SK-N-MC (cell line): ENCODE measurements around the gene RING1.

Source experiments
- DNase-seq: peaks from one replicate; pipeline ENCODE4 v3.0.0-alpha.2; 2011; ENCODE audit warnings: low read depth, low spot score
- H3K27ac ChIP-seq: fragments of 200-600 bp; sonication (generic); 2 replicates; pipeline ENCODE4 v1.5.1; 2016; ENCODE audit warnings: mixed run types
- H3K36me3 ChIP-seq: fragments of 200-600 bp; sonication (generic); 2 replicates; pipeline ENCODE4 v1.6.1; 2017; ENCODE audit warnings: antibody characterized with exemption, low read length, mixed read lengths; ENCODE audit not compliant: insufficient read depth
- H3K4me3 ChIP-seq: fragments of 200-600 bp; sonication (generic); 2 replicates; pipeline ENCODE4 v1.5.1; 2016
- H3K9ac ChIP-seq: fragments of 200-600 bp; sonication (generic); 2 replicates; pipeline ENCODE4 v1.8.0; 2017; ENCODE audit warnings: mixed run types, mixed read lengths; ENCODE audit not compliant: insufficient read length
- H3K9me3 ChIP-seq: fragments of 200-600 bp; sonication (generic); 2 replicates; pipeline ENCODE4 v1.6.1; 2017; ENCODE audit warnings: low read depth, mild to moderate bottlenecking, antibody characterized with exemption, low read length, moderate library complexity, mixed read lengths
- EZH2 ChIP-seq: fragments of 200-600 bp; sonication (generic); IDR thresholded peaks from one replicate; pipeline ENCODE4 v1.6.1; 2017; ENCODE audit warnings: antibody characterized with exemption
- FOXP2 ChIP-seq: optimal IDR thresholded peaks from 2 replicates; pipeline ENCODE3; 2011; ENCODE audit warnings: mild to moderate bottlenecking, moderate library complexity; ENCODE audit not compliant: insufficient read depth; ENCODE audit errors: extremely low read length, control extremely low read depth
- POLR2AphosphoS5 ChIP-seq: IDR thresholded peaks from 2 replicates; pipeline ENCODE4 v1.6.1; 2012; ENCODE audit warnings: mild to moderate bottlenecking, low read depth, low read length, borderline replicate concordance

RING1 gene

DNA sequence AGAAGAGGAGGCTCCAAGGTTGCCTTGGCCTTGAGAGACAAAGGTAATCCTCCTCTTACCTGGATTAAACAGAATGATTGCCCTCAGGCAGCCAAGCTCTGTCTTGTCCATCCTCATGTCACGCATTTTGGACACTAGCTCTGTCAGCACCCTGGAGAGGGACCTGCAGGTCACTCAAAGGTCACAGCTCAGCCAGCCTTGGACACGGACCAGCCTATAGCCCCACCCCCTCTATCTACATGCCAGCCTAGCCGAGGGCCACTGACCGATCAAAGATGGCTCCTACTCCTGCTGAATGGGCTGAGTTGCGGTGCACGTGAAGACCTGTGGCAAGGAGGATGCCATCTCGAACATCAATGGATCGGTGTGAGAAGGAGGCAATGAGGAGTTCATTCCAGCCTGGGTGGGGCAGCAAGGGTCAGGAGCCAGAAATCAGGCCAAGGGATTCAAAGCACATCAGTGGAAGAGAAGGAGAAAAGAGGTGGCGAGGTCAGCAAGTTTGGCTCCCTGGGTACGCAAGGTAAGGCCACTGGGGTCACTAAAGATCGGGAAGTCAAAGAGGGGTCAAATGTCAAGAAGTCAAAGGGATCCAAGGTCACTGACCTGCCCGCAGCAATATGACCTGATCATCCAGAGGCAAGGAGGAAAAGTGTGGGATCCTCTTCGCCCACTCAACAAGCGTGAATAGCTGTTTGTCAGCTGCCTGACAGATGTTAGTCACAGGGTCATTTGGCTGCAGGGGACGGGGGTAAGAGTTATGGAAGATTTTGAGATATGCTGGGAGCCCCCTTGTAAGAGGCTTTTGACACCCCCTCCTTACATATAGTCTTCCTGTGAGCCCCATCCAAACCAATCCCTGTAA, 12.8 kb upstream of the RING1 start:
- TF ChIP-seq FOXP2: no peak
- no peak for TF ChIP-seq POLR2AphosphoS5
- no peak for TF ChIP-seq EZH2

DNA sequence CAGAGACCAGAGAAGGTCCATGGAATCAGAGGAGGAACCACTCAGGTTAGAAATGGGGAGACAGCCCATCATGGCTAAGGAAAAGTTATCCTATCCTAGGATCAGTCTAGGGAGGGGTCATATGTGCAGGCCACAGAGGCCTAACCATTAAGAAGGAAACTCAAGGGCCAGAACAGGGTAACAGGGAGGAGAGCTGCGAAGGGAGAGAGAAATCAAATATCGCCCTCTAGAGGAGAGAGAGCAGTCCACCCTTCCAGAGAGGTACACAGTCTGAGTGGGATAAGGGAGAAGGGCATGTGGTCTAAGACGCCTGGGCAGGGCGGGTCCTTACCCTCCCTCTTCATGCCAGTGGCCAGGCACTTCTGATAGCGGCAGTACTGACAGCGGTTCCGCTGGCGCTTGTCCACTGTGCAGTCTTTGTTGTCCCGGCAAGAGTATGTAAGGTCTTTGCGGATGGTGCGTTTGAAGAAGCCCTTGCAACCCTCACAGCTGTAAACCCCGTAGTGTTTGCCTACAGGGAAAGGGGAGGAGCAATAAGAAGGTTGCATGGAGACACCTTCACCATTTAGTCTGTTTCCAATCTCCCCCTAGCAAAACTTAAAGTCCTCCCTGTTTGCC, 10.8 kb upstream of the RING1 start:
- no peak for DNase-seq
- Histone ChIP-seq H3K27ac (no peak overlapping the region; the same call in 1 of the 2 replicates), H3K9me3 (no peaks in the 10 kb centered on the region), H3K9ac (no peak overlapping the region), H3K36me3 (peaks cover 43% of the 10 kb centered on the region), H3K4me3 (no peak overlapping the region)
- TF ChIP-seq EZH2 (no peak), POLR2AphosphoS5 (no peak), FOXP2 (no peak)

More for the DNA sequence above, 12.8 kb upstream of the RING1 start:
- no peak for DNase-seq
- no peak overlapping the region for H3K9ac ChIP-seq
- no peaks in the 10 kb centered on the region for H3K9me3 ChIP-seq
- H3K4me3 ChIP-seq: no peak overlapping the region
- peaks cover 30% of the 10 kb centered on the region for H3K36me3 ChIP-seq
- H3K27ac ChIP-seq: no peak overlapping the region

- H3K36me3 ChIP-seq: peaks cover 51% of the 10 kb centered on the region
- H3K27ac ChIP-seq: no peak overlapping the region; the same call in 1 of the 2 replicates
- TF ChIP-seq FOXP2: no peak
- no peak for TF ChIP-seq POLR2AphosphoS5
- no peak for TF ChIP-seq EZH2
- no peak for DNase-seq
- H3K9ac ChIP-seq: no peak overlapping the region
- H3K4me3 ChIP-seq: no peak overlapping the region
- H3K9me3 ChIP-seq: no peaks in the 10 kb centered on the region
These were observed 10.0 kb upstream of the RING1 start for GRCh38 chr6:33198159-33198852.

DNA sequence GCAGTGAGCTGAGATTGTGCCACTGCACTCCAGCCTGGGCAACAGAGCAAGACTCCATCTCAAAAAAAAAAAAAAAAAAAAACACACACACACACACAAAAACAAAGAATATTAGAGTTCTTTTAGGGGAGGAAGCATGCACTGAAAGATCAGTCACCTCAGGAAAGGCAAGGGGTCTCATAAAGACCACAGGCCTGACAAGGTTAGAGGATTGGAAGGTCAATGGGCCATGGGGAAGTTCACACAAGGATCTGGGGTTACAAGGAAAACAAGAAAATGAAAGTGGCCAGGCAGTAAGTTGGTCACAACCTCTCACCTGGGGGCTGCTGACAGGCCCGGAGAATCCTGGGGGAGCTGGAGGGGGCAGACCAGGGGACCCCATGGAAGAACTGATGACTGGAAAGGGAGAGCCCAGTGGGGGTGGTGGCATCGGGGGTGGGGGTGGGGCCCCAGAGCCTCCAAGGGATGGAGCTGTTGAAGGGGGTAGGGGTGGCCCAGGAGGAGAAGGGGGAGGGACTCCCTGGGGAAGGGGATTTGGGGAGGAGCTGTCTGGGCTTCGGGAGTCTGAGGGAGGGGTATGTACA, 9.4 kb upstream of the RING1 start:
- Histone ChIP-seq H3K4me3 (peak overlapping the region; percentile 90), H3K27ac (no peak overlapping the region), H3K36me3 (peaks cover 56% of the 10 kb centered on the region), H3K9me3 (no peaks in the 10 kb centered on the region), H3K9ac (peak overlapping the region; percentile 97)
- TF ChIP-seq FOXP2 (no peak), POLR2AphosphoS5 (no peak), EZH2 (no peak)
- DNase-seq: no peak

DNA sequence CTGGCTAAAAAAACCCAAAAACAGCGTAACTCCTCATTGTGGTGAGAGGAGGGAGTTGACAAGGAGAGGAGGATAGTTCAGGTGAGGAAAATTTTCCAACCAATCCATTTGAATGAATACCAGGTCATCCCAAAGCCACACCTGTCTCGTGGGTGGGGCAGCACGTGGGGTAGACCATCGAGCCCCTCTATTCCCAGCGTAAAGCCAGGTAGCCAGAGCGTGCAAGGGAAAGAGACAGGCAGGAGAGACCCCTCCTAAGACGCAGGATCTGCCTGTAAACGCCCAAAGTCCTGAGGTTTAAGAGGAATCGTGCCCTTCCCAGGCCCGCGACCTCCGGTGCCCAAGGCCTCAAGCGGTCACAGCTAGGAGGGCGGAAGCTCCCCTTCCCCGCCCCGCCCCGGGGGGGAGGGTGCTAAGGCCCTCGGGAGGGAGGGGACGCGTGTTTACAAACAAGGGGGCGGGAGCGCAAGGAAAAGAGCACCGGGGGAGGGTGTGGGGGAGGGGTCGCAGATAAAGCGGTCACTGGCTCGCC, 8.5 kb upstream of the RING1 start:
- Histone ChIP-seq H3K9me3 (no peaks in the 10 kb centered on the region), H3K4me3 (peak overlapping the region; percentile 90), H3K27ac (peak overlapping the region; percentile 97), H3K9ac (peak overlapping the region; percentile 97), H3K36me3 (peaks cover 56% of the 10 kb centered on the region)
- DNase-seq: no peak
- TF ChIP-seq POLR2AphosphoS5 (no peak), EZH2 (no peak), FOXP2 (peak; percentile 89)

DNA sequence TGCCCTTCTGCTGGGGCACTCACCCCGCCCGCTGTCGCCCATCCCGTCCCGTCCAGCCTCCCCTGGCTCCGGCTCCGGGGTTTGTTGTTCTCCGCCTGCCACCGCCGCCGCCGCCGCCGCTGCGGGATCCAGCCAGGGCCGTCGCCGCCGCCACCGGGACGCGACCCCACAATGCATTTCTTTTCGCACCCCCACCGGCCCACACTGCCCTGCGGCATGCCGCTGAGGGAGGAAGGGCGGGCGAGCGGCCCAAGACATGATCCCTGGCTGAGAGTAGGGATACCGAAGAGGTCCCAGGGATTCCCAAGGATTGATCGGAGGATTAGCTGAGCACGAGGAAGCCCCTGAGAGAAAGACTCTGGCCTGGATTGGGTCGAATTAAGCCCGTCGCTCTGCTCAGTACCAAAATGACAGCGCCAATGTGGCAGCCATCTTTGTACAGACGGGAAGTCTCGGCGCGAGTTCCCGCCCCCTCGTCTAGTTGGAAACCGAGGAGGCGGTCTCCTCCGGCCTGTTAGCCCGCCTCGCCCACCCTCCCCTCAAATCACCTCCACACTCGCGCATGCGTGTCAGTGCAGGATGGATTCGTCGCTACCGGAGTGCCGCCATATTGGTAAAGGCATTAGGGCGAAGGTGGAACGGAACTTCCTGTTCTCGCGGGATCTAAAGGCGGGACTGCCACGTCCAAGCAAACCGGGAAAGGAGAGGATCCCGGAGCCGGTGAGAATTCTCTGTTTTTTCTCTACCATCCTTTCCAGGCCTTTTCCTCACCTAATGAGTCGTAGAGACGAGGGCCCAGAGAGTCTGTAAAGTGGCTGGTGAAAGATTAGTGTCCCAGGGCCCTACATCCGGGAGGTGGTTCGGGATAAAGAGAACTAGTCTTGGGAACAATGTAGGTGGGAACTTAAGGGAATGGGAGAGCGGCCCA, 7.8 kb upstream of the RING1 start, which contains the start of the genes RXRB and SLC39A7:
Gene RXRB (minus strand): TSS at position 447 of the 928 bp plus-strand sequence. CDS start 189 bp downstream, at position 258.
Gene SLC39A7 (plus strand): TSS at position 649 of the 928 bp plus-strand sequence. CDS start 379 bp downstream, outside the sequence.
- Histone ChIP-seq H3K27ac (peak within 1 kb of the TSS; percentile 97), H3K9me3 (no peaks in the 10 kb centered on the region), H3K9ac (peak within 1 kb of the TSS; percentile 97), H3K4me3 (peak within 1 kb of the TSS; percentile 90), H3K36me3 (peaks cover 48% of the 10 kb centered on the region)
- peak; percentile 87 for TF ChIP-seq POLR2AphosphoS5
- peak; percentile 77 for TF ChIP-seq FOXP2
- TF ChIP-seq EZH2: no peak
- DNase-seq: peak; percentile 99

DNA sequence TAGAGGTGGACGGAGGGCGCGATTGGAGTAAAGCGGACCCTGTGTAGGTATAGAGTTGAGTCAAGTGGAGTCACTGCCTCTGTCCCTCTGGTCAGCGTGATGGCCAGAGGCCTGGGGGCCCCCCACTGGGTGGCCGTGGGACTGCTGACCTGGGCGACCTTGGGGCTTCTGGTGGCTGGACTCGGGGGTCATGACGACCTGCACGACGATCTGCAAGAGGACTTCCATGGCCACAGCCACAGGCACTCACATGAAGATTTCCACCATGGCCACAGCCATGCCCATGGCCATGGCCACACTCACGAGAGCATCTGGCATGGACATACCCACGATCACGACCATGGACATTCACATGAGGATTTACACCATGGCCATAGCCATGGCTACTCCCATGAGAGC, 7.2 kb upstream of the RING1 start:
- no peak for DNase-seq
- TF ChIP-seq FOXP2: no peak
- TF ChIP-seq EZH2: no peak
- TF ChIP-seq POLR2AphosphoS5: no peak
- peak overlapping the region; percentile 97 for H3K9ac ChIP-seq
- H3K27ac ChIP-seq: peak overlapping the region; percentile 97; the same call in 1 of the 2 replicates
- peaks cover 42% of the 10 kb centered on the region for H3K36me3 ChIP-seq
- H3K9me3 ChIP-seq: no peaks in the 10 kb centered on the region
- H3K4me3 ChIP-seq: peak overlapping the region; percentile 90
